Esophagus (tissue), 2 donors: ENCODE results near the gene SYMPK. TPM values are rescaled to one million over a fixed set of nuclear protein-coding genes. Genes with fewer than 3 reads are reported as not detected.

ENCODE experiments used
- H3K27ac ChIP-seq, 2 donors: one replicate each; pipeline ENCODE4 v1.5.1; 2013; ENCODE audit warnings: low read depth in 2 of 2, mild to moderate bottlenecking in 2 of 2, inconsistent platforms in 1 of 2, low read length in 1 of 2, moderate library complexity in 1 of 2
- H3K27me3 ChIP-seq, 2 donors: one replicate each; pipeline ENCODE4 v1.6.1; 2013; ENCODE audit warnings: low read length in 2 of 2, control low read depth in 1 of 2, mild to moderate bottlenecking in 1 of 2; ENCODE audit not compliant: insufficient read depth in 2 of 2, control insufficient read depth in 1 of 2
- H3K36me3 ChIP-seq, 2 donors: one replicate each; pipeline ENCODE4 v1.6.1; 2013; ENCODE audit warnings: low read length in 1 of 2; ENCODE audit not compliant: control insufficient read depth in 2 of 2, insufficient read depth in 2 of 2
- H3K4me1 ChIP-seq, 2 donors: one replicate each; pipeline ENCODE4 v1.6.1; 2013; ENCODE audit warnings: low read length in 1 of 2; ENCODE audit not compliant: control insufficient read depth in 2 of 2, insufficient read depth in 2 of 2
- H3K4me3 ChIP-seq, 2 donors: one replicate each; pipeline ENCODE4 v1.5.1; 2013; ENCODE audit warnings: low read length in 2 of 2, mild to moderate bottlenecking in 2 of 2, low read depth in 1 of 2, moderate library complexity in 1 of 2
- H3K9me3 ChIP-seq, 2 donors: one replicate each; pipeline ENCODE4 v1.6.1; 2013; ENCODE audit warnings: mild to moderate bottlenecking in 2 of 2, low read depth in 1 of 2, low read length in 1 of 2, moderate library complexity in 1 of 2; ENCODE audit not compliant: control insufficient read depth in 2 of 2, insufficient read depth in 1 of 2
- WGBS, 2 donors: extraction: QIAGEN DNeasy Blood & Tissue Kit; methylation state at CpG; one replicate each; pipeline ENCODE4 v1.1.7; 2013; 5-methylcytosine and 5-hydroxymethylcytosine counted together
- polyA plus RNA-seq, 2 donors: library from polyadenylated mRNA; stranded (reverse); fragments of 200-250 nt; gene quantifications; one replicate each; pipeline ENCODE4 v1.2.3, GENCODE V29; 2013
- donor health status: healthy with polysubstance abuse.
- donor health status: Bipolar disorder and iron deficiency.

SYMPK gene
- polyA plus RNA-seq, 2 donors, result 31.3 to 76.3 TPM

DNA sequence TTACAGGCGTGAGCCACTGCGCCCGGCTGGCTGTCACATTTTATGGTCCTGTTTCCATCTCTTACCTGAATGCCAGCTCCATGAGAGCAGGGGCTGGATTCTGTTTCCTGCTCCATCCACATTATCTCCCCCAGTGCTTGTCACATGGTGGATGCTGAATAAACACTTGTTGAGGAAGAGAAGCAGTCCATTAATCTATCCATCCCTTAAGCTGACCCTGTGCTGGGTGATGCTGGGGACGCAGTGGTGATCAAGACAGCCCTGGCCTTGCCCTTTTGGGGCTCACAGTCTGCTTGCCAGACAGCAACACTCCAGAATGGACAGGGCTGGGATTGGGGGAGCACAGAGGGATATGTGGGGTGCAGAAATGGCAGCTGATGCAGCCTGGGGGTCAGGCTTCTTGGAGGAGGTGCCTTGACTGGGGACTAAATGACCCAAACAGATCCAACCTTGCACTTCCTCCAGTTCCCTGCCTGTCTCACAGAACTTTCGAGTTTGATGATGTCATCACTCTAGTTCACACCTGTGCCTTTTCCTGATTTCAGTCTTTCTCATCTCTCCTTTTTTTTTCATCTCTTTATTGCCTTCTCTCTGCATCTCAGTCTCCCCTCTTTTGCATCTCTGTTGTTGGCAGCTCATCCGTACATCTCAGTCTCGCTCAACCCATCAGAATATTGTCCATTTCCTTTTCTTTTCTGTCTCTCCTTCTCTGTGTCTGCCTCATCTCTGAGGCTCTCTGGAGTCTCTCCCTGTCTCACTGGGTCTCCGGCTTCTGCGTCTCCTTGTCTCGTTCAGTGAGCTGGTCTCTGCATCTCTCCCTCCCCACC is 18.3 kb upstream of the SYMPK start:
- Histone ChIP-seq H3K27ac (no peak overlapping the region), H3K36me3 (peaks cover 0 to 2% of the 10 kb centered on the region in 2 donors), H3K27me3 (no peaks in the 10 kb centered on the region), H3K4me1 (peaks cover 9 to 21% of the 10 kb centered on the region in 2 donors), H3K4me3 (no peak overlapping the region), H3K9me3 (no peaks in the 10 kb centered on the region)
- 64 to 80% methylated on average over 10 of the region's 10 CpGs for WGBS, 2 donors

DNA sequence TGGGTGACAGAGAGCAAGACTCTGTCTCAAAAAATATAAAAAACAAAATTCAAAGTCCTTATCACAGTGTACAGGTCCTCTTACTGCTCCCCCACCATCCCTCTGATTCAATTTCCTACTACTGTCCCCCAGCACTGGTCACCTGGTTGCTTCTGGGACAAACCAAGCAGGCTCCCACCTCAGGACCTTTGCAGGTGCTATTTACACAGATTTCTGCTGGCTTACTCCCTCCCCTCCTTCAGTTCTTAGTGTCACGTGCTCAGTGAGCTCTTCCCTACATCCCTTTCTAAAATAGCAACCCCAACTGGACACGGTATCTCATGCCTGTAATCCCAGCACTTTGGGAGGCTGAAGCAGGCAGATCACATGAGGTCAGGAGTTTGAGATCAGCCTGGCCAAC is 17.0 kb upstream of the SYMPK start:
- H3K36me3 ChIP-seq, result peaks cover 0 to 2% of the 10 kb centered on the region in 2 donors
- 64 to 78% methylated on average over 2 of the region's 2 CpGs for WGBS, 2 donors
- no peak overlapping the region for H3K27ac ChIP-seq

DNA sequence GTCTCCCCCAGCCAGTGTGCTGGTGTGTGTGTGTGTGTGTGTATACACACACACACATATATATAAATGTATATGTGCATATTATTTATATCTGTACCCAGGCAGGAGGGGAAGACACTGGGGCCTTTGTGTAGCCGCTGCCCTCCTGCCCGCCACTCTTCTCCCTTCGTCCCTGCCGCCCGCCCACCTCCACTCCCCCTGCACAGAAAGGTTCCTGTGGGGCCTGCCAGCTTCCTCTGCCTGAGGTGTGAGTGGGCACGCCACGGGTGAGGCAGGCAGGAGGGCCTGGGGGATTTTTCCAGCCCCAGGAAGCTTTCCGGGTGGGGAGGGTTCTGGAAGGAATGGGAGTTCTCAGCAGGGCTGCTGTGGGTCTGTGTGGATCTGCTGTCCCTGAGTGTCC is 16.1 kb upstream of the SYMPK start:
- Histone ChIP-seq H3K4me3 (no peak overlapping the region), H3K27ac (no peak overlapping the region), H3K36me3 (no peaks in the 10 kb centered on the region), H3K4me1 (peaks cover 5 to 9% of the 10 kb centered on the region in 2 donors), H3K9me3 (no peaks in the 10 kb centered on the region), H3K27me3 (no peaks in the 10 kb centered on the region)
- WGBS, 2 donors, result 47 to 59% methylated on average over 6 to 8 of the region's 8 CpGs

More for the DNA sequence above, 17.0 kb upstream of the SYMPK start:
- peaks cover 9 to 18% of the 10 kb centered on the region in 2 donors for H3K4me1 ChIP-seq
- H3K27me3 ChIP-seq, result no peaks in the 10 kb centered on the region
- no peaks in the 10 kb centered on the region for H3K9me3 ChIP-seq
- H3K4me3 ChIP-seq, result no peak overlapping the region

DNA sequence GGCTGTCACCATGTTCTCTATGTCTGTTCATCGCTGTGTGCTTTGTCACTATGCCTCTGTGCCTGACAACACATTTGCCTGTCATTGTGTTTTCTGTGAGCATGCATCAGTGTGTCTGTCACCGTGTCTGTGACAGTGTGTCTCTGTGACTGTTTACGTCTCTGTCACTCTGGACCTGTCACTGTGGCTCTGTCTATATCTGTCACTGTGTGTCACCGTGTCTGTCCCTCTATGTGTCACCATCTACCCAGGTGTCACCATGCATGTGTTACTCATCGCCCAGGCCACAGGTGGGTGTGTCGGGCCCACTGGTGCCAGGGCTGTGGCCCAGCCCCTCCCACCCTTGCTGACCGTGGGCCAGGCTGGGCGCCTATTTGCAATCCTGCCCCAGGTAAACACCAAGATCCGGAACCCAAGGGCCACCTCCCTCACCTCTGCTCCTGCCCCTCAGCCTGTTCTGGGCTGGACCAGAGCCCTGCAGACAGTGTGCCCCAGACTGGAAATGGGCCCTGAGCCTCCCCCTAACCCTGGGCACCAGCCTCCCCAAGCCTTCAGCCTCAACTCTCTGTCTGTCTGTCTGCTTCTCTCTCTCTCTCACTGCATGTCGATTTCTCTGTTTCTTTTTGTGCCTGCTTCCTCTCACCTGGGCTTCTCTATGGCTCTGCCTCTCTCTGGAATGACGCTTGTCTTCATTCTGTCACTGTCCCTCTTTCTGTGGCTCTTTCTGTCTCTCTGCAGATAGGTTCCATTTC is 15.3 kb upstream of the SYMPK start:
- Histone ChIP-seq H3K9me3 (no peaks in the 10 kb centered on the region), H3K36me3 (no peaks in the 10 kb centered on the region), H3K27ac (peak overlapping the region; percentile 14 to 58), H3K27me3 (no peaks in the 10 kb centered on the region), H3K4me1 (peaks cover 0 to 5% of the 10 kb centered on the region in 2 donors), H3K4me3 (no peak overlapping the region)
- WGBS, 2 donors, result 60 to 67% methylated on average over 10 to 11 of the region's 11 CpGs

DNA sequence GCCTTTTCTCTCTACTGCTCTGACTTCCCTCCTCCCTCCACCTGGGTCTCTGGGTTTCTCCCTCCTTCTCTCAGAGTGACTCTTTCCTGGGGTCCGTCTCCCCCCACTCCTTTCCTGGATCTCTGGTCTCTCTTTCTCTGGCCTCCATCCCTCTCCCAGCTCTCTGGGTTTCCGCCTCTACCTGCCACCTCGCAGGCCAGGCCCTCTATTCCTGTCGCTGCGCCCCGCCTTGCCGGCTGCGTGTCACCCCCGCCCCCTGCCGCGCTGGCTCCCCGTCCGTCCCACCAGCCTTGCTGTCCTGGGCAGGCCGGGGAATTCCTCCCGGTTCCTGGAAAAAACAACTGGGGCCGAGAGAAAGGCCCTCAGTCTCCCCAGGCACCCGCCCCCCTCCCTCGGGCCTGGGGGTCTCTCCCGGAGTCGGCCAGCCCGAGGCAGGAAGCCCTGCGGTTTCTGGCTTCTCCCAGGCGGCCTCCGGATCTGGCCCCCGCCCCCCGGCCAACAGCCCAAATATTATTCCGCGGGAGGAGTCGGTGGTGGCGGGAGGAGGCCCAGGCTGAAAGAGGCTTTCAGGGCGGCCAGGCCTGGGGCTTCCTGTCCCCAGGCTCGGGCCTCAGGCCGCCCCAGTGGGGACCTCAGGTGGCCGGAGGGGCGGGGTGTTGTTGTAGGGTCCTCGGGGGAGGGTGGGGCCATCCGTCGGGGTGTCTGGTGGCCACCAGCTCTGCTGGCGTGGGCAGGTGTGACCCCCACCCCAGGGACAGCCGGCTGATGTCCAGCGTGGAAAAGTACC is 13.7 kb upstream of the SYMPK start:
- H3K27ac ChIP-seq, result peak overlapping the region in 1 of 2 donors; percentile 30
- 10% methylated on average over 39 to 41 of the region's 41 CpGs for WGBS, 2 donors
- H3K4me3 ChIP-seq, result no peak overlapping the region
- H3K4me1 ChIP-seq, result peaks cover 0 to 3% of the 10 kb centered on the region in 2 donors
- H3K36me3 ChIP-seq, result no peaks in the 10 kb centered on the region
- H3K9me3 ChIP-seq, result no peaks in the 10 kb centered on the region
- H3K27me3 ChIP-seq, result no peaks in the 10 kb centered on the region

DNA sequence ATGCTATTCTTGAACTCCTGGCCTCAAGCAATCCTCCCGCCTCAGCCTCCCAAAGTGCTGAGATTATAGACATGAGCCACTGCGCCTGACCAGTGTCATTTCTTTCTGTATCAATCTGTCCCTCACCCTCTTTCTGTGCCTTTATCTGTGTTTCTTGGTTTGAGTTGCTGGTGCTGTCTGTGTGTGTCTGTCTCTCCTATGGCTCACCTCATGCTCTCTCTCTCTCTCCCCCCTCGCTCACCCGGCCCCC is 13.1 kb upstream of the SYMPK start:
- no peak overlapping the region for H3K27ac ChIP-seq
- H3K4me1 ChIP-seq, result peaks cover 0 to 3% of the 10 kb centered on the region in 2 donors
- H3K9me3 ChIP-seq, result no peaks in the 10 kb centered on the region
- H3K27me3 ChIP-seq, result no peaks in the 10 kb centered on the region
- 46 to 52% methylated on average over 4 of the region's 4 CpGs for WGBS, 2 donors
- H3K36me3 ChIP-seq, result no peaks in the 10 kb centered on the region
- no peak overlapping the region for H3K4me3 ChIP-seq

DNA sequence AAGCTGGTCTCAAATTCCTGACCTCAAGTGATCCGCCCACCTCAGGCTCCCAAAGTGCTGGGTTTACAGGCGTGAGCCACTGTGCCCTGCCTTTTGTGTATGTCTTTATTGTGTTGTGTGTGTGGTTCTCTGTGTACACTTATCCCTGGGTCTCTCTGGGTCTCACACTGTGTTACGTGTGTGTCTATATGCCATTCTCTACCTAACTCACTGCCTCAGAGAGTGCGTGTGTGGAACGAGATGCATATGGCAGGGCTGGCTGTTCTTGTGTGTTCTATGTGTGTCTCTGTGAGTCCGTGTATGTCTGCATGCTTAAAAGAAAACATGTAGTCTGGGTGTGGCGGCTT is 11.6 kb upstream of the SYMPK start:
- peaks cover 0 to 3% of the 10 kb centered on the region in 2 donors for H3K4me1 ChIP-seq
- 88% methylated on average over 7 of the region's 7 CpGs for WGBS, 2 donors
- no peaks in the 10 kb centered on the region for H3K27me3 ChIP-seq
- no peak overlapping the region for H3K27ac ChIP-seq
- H3K4me3 ChIP-seq, result no peak overlapping the region
- no peaks in the 10 kb centered on the region for H3K9me3 ChIP-seq
- H3K36me3 ChIP-seq, result no peaks in the 10 kb centered on the region

DNA sequence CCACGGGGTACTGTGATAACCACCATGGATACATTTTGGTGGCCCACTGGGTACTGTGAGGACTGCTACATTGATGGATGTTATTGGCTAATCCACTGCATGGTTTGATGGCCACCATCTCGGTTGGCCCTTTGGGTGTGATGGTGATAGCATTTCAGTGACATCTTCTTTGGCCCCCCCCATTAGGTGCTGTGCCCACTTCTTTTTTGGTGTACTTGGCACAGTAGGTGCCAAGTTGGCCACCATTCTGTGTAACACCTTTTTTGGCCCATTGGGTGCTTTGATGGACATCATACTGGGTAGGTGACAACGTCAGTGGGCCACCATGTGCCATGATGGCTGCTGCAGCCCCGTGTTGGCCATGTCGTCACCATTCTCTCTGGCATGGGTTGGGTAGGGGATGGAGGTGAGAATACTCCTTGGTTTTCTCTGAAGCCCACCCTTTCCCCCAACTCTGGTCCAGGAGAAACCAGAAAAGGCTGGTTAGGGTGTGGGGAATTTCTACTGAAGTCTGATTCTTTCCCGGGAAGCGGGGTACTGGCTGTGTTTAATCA is 10.3 kb upstream of the SYMPK start:
- Histone ChIP-seq H3K9me3 (no peaks in the 10 kb centered on the region), H3K4me1 (peaks cover 0 to 3% of the 10 kb centered on the region in 2 donors), H3K27ac (no peak overlapping the region), H3K27me3 (no peaks in the 10 kb centered on the region), H3K4me3 (no peak overlapping the region), H3K36me3 (no peaks in the 10 kb centered on the region)
- 85 to 86% methylated on average over 7 of the region's 7 CpGs for WGBS, 2 donors

DNA sequence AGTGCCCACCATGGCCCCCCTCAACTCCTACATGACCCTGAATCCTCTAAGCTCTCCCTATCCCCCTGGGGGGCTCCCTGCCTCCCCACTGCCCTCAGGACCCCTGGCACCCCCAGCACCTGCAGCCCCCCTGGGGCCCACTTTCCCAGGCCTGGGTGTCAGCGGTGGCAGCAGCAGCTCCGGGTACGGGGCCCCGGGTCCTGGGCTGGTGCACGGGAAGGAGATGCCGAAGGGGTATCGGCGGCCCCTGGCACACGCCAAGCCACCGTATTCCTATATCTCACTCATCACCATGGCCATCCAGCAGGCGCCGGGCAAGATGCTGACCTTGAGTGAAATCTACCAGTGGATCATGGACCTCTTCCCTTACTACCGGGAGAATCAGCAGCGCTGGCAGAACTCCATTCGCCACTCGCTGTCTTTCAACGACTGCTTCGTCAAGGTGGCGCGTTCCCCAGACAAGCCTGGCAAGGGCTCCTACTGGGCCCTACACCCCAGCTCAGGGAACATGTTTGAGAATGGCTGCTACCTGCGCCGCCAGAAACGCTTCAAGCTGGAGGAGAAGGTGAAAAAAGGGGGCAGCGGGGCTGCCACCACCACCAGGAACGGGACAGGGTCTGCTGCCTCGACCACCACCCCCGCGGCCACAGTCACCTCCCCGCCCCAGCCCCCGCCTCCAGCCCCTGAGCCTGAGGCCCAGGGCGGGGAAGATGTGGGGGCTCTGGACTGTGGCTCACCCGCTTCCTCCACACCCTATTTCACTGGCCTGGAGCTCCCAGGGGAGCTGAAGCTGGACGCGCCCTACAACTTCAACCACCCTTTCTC is 9.4 kb upstream of the SYMPK start:
- WGBS, 2 donors, result 92 to 94% methylated on average over 34 of the region's 34 CpGs
- no peaks in the 10 kb centered on the region for H3K27me3 ChIP-seq
- peaks cover 0 to 3% of the 10 kb centered on the region in 2 donors for H3K4me1 ChIP-seq
- no peak overlapping the region for H3K4me3 ChIP-seq
- H3K36me3 ChIP-seq, result no peaks in the 10 kb centered on the region
- no peak overlapping the region for H3K27ac ChIP-seq
- H3K9me3 ChIP-seq, result no peaks in the 10 kb centered on the region
